Breast epithelium (tissue), 3 donors: ENCODE data around the gene GPR61.

Source experiments
- POLR2A ChIP-seq: fragments of 450-650 bp; IDR thresholded peaks from one replicate; pipeline ENCODE4 v1.6.1; 2016; ENCODE audit warnings: antibody characterized with exemption, mild to moderate bottlenecking, moderate library complexity
- TF ChIP-seq, protein P1 (sequence below), 3 donors: fragments of 450-650 bp; IDR thresholded peaks; one replicate each; pipeline ENCODE4 v1.5.1; 2016 to 2017; ENCODE audit warnings: antibody characterized with exemption in 3 of 3, mild to moderate bottlenecking in 3 of 3, moderate library complexity in 3 of 3

- TF ChIP-seq, protein P1, sequence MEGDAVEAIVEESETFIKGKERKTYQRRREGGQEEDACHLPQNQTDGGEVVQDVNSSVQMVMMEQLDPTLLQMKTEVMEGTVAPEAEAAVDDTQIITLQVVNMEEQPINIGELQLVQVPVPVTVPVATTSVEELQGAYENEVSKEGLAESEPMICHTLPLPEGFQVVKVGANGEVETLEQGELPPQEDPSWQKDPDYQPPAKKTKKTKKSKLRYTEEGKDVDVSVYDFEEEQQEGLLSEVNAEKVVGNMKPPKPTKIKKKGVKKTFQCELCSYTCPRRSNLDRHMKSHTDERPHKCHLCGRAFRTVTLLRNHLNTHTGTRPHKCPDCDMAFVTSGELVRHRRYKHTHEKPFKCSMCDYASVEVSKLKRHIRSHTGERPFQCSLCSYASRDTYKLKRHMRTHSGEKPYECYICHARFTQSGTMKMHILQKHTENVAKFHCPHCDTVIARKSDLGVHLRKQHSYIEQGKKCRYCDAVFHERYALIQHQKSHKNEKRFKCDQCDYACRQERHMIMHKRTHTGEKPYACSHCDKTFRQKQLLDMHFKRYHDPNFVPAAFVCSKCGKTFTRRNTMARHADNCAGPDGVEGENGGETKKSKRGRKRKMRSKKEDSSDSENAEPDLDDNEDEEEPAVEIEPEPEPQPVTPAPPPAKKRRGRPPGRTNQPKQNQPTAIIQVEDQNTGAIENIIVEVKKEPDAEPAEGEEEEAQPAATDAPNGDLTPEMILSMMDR (IDR thresholded peaks at IDR 0.05), result no peak
- no peak for TF ChIP-seq POLR2A
Measured at GRCh38 chr1:109501644-109502363, 37.9 kb upstream of the GPR61 start.
